Measurements from ENCODE around the gene RAD51B.

- TF ChIP-seq POLR2A (IDR thresholded peaks at IDR 0.05) = no peak
- no peak for TF ChIP-seq CTCF (IDR thresholded peaks at IDR 0.05)
- TF ChIP-seq POLR2AphosphoS5 (IDR thresholded peaks at IDR 0.05; ENCODE audit: insufficient read depth in 1 of 2, low read depth in 1 of 2) = no peak
These were observed 516.6 kb downstream of the RAD51B start for GRCh38 chr14:68336165-68336564.

Data from vagina (tissue), 2 donors.